Ramos (cell line): ENCODE data around the gene AP5S1.
"Not testable (repeated sequence)": the region's sequence is repeated elsewhere in the genome, so short reads cannot be mapped to it uniquely, and the experiment has no call there.

ENCODE experiments used
- in situ Hi-C: fragments of 300-500 bp; cut with MboI; formaldehyde crosslinking; loops from one replicate; pipeline ENCODE4 v1.14.3; 2022; ENCODE audit warnings: low sequenced_read_pairs; ENCODE audit not compliant: unreplicated experiment

The AP5S1 gene

DNA sequence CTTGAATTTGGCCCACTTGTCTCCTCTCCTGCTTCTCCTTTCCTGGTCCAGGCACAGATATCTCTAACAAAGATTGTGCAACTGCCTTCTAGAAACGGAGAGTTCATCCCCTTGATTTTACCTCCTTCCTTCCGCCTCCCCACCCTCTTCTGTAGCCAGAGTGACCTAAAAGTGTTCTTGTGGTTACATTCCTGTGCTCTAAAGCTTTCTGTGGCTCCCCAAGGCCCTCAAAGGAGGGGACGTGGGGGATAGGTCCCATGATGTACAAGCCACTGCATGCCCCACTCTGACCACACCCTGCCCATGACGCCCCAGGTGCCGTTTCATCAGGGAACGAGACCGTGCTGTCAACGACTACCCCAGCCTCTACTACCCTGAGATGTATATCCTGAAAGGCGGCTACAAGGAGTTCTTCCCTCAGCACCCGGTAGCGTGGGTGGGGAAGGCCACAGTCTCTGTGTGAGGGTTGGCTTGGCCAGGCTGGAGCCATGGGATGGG is 16.0 kb upstream of the AP5S1 start:
- in situ Hi-C loops = no loop called here

DNA sequence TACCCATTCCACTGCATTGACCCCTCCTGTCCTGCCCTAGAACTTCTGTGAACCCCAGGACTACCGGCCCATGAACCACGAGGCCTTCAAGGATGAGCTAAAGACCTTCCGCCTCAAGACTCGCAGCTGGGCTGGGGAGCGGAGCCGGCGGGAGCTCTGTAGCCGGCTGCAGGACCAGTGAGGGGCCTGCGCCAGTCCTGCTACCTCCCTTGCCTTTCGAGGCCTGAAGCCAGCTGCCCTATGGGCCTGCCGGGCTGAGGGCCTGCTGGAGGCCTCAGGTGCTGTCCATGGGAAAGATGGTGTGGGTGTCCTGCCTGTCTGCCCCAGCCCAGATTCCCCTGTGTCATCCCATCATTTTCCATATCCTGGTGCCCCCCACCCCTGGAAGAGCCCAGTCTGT is 15.6 kb upstream of the AP5S1 start:
- in situ Hi-C loops = no loop called here

DNA sequence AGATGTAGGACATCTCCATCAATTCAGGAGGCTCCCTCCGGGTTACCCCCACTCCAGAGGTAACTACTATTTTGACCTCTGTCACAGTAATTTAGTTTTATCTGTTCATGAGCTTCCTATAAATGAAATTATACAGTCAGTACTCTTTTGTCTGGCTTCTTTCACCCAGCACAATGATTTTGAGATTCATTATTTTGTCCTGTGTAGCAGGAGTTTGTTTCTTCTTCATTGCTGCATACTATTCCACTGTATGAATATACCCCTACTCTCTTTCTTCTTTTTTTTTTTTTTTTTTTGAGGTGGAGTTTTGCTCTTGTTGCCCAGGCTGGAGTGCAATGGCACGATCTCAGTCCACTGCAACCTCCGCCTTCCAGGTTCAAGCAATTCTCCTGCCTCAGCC is 11.8 kb upstream of the AP5S1 start:
- in situ Hi-C loops = no loop called here

DNA sequence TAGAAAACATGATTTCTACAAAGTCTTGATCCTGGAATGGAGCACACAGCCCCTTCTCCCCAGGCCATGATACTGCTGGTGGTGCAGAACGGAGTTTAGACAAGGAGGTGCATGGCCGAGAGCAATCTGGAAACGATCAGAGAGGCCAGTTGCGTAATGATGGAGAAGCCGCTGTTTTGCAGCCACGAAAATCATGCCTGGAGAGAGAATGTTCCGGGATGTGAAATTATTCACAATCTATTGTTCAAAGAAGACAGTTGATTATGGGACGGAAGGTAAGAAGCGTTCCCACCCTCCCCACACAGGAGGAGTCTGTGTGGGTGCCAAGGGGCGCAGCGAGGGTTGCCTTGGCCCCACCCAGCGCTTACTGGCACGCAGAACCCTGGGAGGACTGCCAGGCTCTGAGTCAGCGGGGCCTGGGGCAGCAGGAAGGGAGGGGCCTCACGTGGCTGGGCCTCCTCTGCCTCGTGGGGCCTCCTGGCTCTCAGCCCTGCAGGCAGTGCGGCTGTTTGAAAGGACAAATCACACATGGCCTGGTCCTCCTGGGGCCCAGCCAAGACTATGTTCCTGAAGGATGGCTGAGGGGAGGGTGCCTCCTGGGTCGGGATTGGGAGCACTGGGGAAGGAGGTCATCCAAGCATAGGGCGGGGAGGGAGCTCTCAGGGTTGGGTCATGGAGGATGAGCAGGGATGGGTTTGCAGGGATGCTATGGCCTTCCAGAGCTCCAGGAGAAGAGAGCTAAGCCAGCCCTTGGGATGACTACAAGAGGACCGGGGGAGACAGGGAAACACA is 8.7 kb upstream of the AP5S1 start:
- in situ Hi-C loops = no loop called here

DNA sequence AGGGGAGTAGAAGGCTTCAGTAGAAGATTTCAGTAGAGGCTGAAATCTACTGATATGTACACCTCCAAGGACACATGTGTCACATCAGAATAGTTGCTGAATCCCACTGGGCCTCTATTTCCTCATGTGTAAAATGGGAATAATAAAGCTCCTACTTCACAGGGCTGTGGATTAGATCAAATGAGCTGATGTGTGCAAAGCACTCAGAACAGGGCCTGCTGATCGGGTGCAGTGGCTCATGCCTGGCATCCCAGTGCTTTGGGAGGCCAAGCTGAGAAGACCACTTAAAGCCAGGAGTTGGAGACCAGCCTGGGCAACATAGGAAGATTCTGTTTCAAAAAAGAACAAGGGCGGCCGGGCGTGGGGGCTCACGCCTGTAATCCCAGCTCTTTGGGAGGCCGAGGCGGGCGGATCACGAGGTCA is 8.1 kb upstream of the AP5S1 start:
- in situ Hi-C loops = no loop called here

DNA sequence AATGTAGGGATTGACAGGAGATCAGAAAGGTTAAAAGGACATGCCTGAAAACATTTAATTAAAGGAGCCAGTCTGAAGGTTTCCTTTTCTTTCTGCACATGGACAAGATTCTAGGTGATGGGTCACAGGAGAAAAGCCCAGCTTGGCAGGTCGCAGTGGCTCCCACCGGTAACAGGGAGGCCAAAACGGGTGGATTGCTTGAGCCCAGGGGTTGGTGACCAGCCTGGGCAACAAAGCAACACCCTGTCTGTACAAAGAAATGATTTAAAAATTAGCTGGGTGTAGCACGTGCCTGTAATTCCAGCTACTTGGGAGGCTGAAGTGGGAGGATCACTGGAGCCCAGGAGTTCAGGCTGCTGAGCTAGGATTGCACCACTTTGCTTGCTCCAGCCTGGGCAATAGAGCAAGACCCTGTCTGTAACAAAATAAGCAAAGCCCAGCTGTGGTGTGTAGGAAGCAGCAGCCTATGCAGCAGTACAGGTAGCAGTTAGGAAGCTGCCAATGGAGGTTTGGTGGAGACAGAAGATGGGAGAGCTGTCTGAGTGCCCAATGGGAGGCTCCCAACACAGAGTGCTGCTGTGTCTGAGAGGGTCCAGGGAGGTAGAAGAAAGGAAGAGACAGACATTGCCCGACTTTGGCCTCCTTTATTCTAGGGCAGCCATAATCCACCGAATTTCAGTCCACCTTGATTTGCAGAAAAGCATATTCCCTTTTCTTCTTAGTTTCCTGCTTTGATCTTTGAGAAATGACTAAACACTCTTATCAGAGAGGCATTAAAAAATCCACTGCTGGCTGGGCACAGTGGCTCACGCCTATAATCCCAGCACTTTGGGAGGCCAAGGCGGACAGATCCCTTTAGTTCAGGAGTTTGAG is 7.1 kb upstream of the AP5S1 start:
- in situ Hi-C loops = no loop called here

DNA sequence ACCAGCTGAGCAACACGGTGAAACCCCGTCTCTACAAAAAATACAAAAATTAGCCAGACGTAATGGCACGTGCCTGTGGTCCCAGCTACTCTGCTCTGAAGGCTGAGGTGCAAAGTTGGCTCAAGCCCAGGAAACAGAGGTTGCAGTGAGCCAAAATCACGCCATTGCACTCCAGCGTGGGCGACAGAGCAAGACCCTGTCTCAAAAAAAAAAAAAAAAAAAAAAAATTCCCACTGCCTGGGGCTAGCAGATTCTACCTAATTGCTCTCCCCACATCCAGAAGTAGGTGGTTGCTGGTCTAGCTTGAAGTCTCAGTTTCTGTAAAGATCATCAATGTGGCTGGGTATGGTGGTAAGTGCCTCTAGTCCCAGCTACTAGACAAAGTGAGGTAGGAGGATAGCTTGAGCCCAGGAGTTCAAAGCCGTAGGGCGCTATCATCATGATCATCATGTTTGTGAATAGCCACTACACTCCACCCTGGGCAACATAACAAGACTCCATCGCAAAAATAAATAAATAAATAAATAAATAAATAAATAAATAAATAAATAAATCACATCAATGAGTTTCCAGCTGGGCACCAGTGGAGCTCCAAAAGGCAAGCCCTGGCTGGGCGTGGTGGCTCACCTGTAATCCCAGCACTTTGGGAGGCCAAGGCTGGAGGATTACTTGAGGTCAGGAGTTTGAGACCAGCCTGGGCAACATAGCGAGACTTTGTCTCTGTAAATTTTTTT is 6.3 kb upstream of the AP5S1 start:
- in situ Hi-C loops = no loop called here

DNA sequence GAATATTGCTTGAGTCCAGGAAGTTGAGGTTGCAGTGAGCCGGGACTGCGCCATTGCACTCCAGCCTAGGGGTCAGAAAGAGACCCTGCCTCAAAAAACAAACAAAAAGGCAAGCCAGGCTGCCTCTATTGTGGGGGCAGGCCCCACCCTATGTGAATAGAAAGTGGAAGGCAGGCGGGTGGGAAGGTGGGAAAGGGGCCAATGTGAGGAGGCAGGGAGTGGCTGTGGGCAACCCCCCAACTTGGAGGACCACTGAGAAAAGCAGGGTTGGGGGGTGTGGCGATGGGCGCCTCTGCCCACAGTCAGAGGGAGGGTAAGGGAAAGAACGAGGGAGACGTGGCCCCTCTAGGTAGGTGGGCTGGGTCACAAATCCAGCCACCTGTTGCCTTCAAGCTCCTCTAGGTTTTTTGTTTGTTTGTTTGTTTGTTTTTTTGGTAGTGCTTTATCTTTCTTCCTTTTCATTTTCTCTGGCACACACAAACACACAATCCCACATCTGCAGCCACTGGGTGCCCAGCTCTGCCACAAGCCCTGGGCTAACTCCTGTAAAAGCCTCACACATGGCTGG is 5.3 kb upstream of the AP5S1 start:
- in situ Hi-C loops = no loop called here

DNA sequence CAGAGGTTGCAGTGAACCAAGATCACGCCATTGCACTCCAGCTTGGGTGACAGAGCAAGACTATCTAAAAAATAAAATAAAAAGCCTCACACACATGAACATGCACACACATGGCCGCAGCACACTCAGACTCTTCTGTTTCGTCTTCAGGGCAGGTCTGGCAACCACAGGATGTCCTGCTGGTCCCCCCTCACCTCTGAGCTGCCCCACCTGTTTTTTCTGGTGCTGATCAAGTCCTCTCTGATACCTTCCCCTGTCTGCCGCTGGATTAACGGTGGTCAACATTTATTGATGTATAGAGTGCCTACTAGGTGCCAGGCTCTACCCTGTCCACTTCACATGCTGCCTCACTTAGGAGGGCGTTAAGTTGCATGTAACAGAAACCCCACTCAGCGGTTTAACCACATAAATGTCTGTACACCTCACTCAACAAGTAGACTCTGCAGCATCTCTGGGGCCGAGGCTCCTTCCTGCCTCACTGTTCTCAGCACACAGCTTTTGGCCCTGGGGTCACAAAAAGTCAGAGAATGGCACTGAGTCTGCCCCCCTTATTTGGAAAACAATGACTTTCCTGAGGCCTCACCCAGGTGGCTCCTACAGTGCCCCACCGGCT is 4.5 kb upstream of the AP5S1 start:
- in situ Hi-C loops = no loop called here

DNA sequence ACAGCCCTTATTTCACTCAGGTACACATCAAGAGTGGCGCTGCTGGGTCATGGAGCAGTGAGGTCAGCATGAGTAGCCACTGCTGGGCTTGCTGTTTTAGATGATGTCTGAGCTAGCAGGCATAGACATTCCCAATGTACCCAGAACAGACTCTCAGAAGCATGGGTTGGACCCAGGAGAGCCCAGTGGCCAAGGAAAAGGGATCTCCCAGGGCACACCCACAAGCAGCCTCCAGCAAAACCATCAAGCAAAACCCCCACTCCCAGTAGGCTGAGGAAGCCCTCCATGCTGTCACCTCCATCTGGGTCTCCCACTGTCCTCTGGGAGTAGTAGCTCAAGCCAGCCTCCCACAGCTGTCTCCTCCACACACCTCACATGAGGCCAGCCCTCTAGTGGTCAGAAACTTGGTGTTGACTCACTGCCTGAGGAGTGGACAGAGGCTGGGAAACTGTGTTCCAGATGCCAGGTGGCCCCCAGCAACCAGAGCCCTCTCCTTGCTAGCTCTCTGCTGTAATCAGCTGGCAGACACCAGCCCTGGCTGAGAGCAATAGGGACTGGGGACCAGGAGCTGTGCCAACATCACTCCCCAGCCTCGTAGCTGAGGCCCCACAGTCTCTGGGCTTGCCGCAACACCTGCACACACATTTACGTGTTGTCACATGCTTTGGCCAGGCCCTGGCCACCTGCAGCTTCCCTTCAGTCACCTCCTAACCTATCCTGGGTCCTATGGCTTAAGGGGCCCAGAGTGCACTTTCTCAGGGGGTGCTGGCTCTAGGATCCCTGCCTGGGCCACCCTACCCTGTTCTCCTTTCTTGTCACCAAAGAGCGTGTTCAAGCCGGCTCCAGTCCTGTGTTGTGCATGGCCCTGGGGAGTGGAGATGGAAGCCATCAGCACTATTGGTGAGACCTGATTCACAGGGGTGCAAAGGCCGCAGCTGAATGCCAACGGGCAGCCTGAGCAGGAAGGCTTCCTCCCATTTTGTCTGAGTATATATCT is 1.9 kb upstream of the AP5S1 start:
- in situ Hi-C loops = no loop called here

DNA sequence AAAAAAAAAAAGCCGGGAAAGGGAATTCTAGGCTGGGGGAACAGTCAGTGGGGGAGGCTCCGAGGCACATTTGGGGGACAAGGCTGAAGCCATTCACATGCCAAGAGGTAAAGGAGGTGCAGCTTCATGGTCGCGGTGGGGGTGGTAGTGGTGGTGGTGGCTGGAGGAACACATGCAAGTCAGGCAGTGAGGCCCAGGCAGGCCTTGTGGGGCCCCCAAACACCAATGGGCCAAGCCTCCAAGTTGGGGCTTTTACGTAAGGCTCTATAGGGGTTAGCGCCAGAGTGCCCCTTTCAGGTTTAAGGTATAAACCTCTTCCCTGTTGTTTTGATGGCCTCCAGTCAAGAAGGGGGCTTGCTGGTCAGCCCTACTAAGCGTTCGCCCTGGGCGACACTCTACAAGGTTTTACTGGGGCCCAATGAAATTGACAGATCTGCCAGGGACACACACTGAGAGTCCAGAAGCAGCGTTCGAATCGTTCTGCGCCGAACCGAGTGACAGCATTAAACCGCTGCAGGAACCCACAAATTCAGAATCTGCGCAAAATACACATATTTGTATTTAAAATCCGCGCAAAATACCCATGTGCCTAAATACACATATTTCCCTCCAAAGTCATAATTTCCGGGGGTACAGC is 818 bp upstream of the AP5S1 start:
- in situ Hi-C loops = no loop called here

DNA sequence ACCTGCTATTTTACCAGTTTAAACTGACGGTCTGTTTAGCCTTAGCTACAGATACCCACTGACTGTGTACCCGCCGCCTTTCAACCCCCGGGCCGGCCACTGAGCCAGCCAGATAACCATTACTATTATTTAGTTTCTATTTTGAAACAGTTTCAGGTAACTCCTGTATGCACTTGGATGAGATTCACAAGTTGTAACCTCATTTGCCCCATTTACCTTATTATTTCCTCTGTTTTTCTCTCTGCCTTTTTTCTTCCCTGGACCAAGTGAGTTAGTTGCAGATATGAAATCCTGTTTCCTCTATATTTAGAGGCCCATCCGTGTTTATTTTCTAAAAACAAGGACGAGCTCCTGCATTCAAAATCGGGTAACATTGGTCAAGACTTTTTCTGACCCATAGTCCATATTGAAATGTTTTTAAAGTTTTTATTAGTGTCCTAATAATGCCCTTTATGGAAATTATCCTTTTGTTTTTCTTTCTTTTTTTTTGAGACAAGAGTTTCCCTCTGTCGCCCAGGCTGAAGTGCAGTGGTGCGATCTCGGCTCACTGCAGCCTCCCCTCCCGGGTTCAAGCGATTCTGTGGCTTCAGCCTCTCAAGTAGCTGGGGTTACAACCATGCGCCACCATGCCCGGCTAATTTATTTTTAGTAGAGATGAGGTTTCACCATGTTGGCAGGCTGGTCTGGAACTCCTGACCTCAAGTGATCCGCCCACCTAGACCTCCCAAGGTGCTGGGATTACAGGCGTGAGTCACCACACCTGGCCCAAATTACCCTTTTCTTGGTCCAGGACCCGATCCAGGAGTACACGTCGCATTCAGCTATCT is 767 bp downstream of the AP5S1 start:
- in situ Hi-C loops = no loop called here

DNA sequence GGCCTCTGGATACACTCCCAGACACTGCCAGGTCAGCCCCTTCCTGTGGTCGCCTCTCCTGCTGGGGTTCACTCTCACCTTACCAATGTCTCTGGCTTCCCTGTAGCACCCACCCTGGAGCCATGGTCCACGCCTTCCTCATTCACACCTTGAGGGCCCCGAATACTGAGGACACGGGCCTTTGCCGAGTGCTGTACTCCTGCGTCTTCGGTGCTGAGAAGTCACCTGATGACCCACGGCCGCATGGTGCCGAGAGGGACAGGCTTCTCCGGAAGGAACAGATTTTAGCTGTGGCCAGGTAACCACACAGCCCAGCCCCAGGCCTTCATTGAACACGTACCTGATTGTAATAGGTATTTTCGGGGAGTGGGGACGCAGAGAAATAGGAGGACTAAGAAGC is 1.6 kb downstream of the AP5S1 start:
- in situ Hi-C loops = no loop called here

DNA sequence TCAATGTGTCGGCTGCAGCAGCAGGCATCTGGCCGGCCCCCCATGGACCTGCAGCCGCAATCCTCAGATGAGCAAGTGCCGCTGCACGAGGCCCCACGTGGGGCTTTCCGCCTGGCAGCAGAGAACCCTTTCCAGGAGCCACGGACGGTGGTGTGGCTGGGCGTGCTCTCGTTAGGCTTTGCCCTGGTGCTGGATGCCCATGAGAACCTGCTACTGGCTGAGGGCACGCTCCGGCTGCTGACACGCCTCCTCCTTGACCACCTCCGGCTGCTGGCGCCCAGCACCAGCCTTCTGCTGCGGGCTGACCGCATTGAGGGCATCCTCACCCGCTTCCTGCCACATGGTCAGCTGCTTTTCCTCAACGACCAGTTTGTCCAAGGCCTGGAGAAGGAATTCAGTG is 3.5 kb downstream of the AP5S1 start:
- in situ Hi-C loops = no loop called here

DNA sequence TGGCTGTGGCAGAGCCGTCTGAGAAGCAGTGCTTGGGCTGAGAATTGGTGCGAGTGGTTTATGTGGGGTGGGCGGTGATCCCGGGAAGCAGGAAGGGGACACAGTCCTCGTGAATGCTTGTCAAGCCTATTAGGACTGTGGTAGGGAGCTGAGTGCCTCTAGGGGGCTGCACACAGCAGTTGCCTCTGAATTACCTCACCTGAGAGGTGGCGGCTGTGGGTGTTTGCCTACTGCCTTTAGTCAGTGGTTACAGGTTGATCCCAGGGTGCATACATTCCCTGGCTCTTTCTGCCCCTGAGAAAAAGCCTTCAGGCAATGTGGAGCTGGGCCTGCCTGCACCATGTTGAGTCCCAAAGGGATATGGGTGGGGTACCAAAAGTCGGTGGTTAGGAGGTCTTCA is 5.2 kb downstream of the AP5S1 start:
- in situ Hi-C loops = no loop called here

DNA sequence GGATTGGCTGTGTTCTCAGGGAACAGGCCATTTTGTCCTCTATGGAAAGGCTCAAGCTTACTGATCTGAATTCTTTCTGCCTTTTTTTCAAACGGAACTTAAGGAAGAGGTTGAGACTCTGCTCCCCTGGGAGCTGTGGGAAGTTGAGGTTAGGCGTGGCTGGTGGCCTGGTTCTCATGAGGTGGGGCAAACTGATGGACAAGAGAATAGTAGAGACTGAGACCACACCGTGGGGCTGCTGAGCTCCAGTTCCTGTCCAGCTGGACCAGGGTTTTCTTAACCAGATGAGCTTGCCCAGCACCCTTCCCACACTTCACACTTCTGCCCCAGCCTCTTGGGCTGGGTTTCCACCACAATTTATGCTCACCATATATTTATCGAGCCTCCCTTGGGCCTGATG is 6.1 kb downstream of the AP5S1 start:
- in situ Hi-C loops = no loop called here

DNA sequence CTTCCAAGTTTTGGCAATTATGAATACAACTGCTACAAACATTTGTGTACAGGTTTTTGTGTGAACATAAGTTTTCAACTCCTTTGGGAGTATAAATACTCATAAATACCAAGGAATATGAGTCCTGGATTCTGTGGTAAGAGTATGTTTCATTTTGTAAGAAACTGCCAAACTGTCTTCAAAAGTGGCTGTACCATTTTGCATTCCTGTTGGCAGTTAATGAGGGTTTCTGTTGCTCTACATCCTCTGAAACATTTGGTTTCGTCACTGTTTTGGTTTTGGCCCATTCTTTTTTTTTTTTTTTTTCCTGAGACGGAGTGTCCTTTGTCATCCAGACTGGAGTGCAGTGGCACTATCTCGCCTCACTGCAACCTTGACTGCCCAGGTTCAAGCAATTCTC is 8.5 kb downstream of the AP5S1 start:
- in situ Hi-C loops = no loop called here

DNA sequence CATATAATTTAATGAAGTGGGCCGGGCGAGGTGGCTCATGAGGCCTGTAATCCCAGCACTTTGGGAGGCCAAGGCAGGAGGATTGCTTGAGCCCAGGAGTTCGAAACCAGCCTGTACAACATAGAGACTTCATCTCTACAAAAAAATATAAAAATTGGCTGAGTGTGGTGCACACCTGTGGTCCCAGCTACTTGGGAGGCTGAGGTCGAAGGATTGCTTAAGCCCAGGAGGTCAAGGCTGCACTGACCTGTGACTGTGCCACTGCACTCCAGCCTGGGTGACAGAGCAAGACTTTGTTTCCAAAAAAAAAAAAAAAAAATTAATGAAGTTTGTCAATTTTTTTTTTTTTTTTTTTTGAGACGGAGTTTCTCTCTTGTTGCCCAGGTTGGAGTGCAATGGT is 9.5 kb downstream of the AP5S1 start:
- in situ Hi-C loops = not testable (repeated sequence)
